H9 (cell line): Measurements from ENCODE around the gene FLCN. TPM values are rescaled to one million over a fixed set of nuclear protein-coding genes. Genes with fewer than 3 reads are reported as not detected.

Source experiments
- DNase-seq: peaks from one replicate; pipeline ENCODE4 v3.0.0-alpha.2; 2017
- H2AFZ ChIP-seq: one replicate; pipeline ENCODE4 v1.6.1; 2013; ENCODE audit warnings: mild to moderate bottlenecking, low read length, control low read depth, moderate library complexity
- H2AK5ac ChIP-seq: 2 replicates; pipeline ENCODE4 v1.6.1; 2013; ENCODE audit warnings: low read length, control low read depth, mixed read lengths; ENCODE audit not compliant: insufficient read length
- H2BK120ac ChIP-seq: one replicate; pipeline ENCODE4 v1.6.1; 2013; ENCODE audit warnings: low read depth, mild to moderate bottlenecking, low read length, control low read depth, inconsistent platforms; ENCODE audit not compliant: poor library complexity, severe bottlenecking
- H2BK12ac ChIP-seq: 2 replicates; pipeline ENCODE4 v1.6.1; 2013; ENCODE audit warnings: low read length, control low read depth, mixed read lengths, low read depth; ENCODE audit not compliant: insufficient read length
- H2BK15ac ChIP-seq: 2 replicates; pipeline ENCODE4 v1.6.1; 2013; ENCODE audit warnings: low read depth, low read length, control low read depth
- H2BK20ac ChIP-seq: one replicate; pipeline ENCODE4 v1.6.1; 2013; ENCODE audit warnings: low read depth, mild to moderate bottlenecking, low read length, control low read depth, inconsistent platforms; ENCODE audit not compliant: poor library complexity, severe bottlenecking
- H2BK5ac ChIP-seq: 2 replicates; pipeline ENCODE4 v1.6.1; 2013; ENCODE audit warnings: low read length, control low read depth, mixed read lengths; ENCODE audit not compliant: insufficient read length
- H3K14ac ChIP-seq: 2 replicates; pipeline ENCODE4 v1.6.1; 2013; ENCODE audit warnings: low read length, control low read depth; ENCODE audit not compliant: insufficient read depth
- H3K18ac ChIP-seq: 2 replicates; pipeline ENCODE4 v1.6.1; 2013; ENCODE audit warnings: low read depth, mild to moderate bottlenecking, mixed read lengths, low read length, control low read depth; ENCODE audit not compliant: insufficient read length
- H3K23ac ChIP-seq: 2 replicates; pipeline ENCODE4 v1.6.1; 2013; ENCODE audit warnings: low read length, control low read depth, mixed read lengths, low read depth; ENCODE audit not compliant: insufficient read length
- H3K23me2 ChIP-seq: 2 replicates; pipeline ENCODE4 v1.6.1; 2013; ENCODE audit warnings: low read depth, mild to moderate bottlenecking, mixed read lengths, low read length, control low read depth; ENCODE audit not compliant: insufficient read length, poor library complexity, severe bottlenecking
- H3K27ac ChIP-seq: 2 replicates; pipeline ENCODE4 v1.5.1; 2013; ENCODE audit warnings: low read length, control low read depth, mixed read lengths, low read depth; ENCODE audit not compliant: insufficient read length
- H3K27me3 ChIP-seq: 2 replicates; pipeline ENCODE4 v1.6.1; 2013; ENCODE audit warnings: low read length, control low read depth, inconsistent platforms; ENCODE audit not compliant: insufficient read depth
- H3K4ac ChIP-seq: 2 replicates; pipeline ENCODE4 v1.6.1; 2013; ENCODE audit warnings: low read depth, mild to moderate bottlenecking, control low read depth, inconsistent platforms, low read length, moderate library complexity
- H3K4me1 ChIP-seq: 2 replicates; pipeline ENCODE4 v1.6.1; 2013; ENCODE audit warnings: low read length, control low read depth, inconsistent platforms; ENCODE audit not compliant: insufficient read depth
- H3K4me2 ChIP-seq: 2 replicates; pipeline ENCODE4 v1.6.1; 2013; ENCODE audit warnings: low read length, control low read depth, mixed read lengths; ENCODE audit not compliant: insufficient read length, insufficient read depth
- H3K56ac ChIP-seq: 2 replicates; pipeline ENCODE4 v1.6.1; 2013; ENCODE audit warnings: low read depth, mild to moderate bottlenecking, mixed read lengths, low read length, control low read depth; ENCODE audit not compliant: insufficient read length
- H3K79me1 ChIP-seq: 2 replicates; pipeline ENCODE4 v1.6.1; 2013; ENCODE audit warnings: low read depth, mild to moderate bottlenecking, moderate library complexity, low read length, control low read depth, inconsistent platforms; ENCODE audit not compliant: insufficient read depth, poor library complexity, severe bottlenecking
- H3K79me2 ChIP-seq: 2 replicates; pipeline ENCODE4 v1.6.1; 2013; ENCODE audit warnings: low read length, control low read depth, inconsistent platforms; ENCODE audit not compliant: insufficient read depth
- H3K9ac ChIP-seq: 2 replicates; pipeline ENCODE4 v1.6.1; 2013; ENCODE audit warnings: low read length, control low read depth, mixed read lengths; ENCODE audit not compliant: insufficient read length; ENCODE audit errors: extremely low read depth
- H3K9me3 ChIP-seq: one replicate; pipeline ENCODE4 v1.6.1; 2013; ENCODE audit warnings: low read depth, low read length, inconsistent platforms; ENCODE audit not compliant: control insufficient read depth
- H3T11ph ChIP-seq: one replicate; pipeline ENCODE4 v1.6.1; 2013; ENCODE audit warnings: mild to moderate bottlenecking, low read length, control low read depth, inconsistent platforms
- H4K20me1 ChIP-seq: one replicate; pipeline ENCODE4 v1.6.1; 2013; ENCODE audit not compliant: control insufficient read depth, insufficient read length, insufficient read depth
- H4K5ac ChIP-seq: 2 replicates; pipeline ENCODE4 v1.6.1; 2013; ENCODE audit warnings: low read depth, mild to moderate bottlenecking, mixed read lengths, low read length, control low read depth; ENCODE audit not compliant: insufficient read length
- H4K8ac ChIP-seq: replicated peaks from 2 replicates; pipeline ENCODE4 v1.6.1; 2013; ENCODE audit warnings: low read length, control low read depth, mixed read lengths, low read depth; ENCODE audit not compliant: insufficient read length
- H4K91ac ChIP-seq: 2 replicates; pipeline ENCODE4 v1.6.1; 2013; ENCODE audit warnings: low read depth, mild to moderate bottlenecking, moderate library complexity, mixed read lengths, low read length, control low read depth; ENCODE audit not compliant: insufficient read length
- H3K27ac Mint-ChIP-seq, 3 experiments: 2 replicates in 2 of 3; 3 replicates in 1 of 3; pipeline ENCODE4 v1.8.0; 2020 to 2021; ENCODE audit warnings: mixed read lengths in 3 of 3, mild to moderate bottlenecking in 1 of 3, moderate library complexity in 1 of 3
- H3K27me3 Mint-ChIP-seq: 2 replicates; pipeline ENCODE4 v1.8.0; 2021; ENCODE audit warnings: low read depth, mild to moderate bottlenecking, moderate library complexity, mixed read lengths
- H3K36me3 Mint-ChIP-seq, 3 experiments: 2 replicates in 2 of 3; 3 replicates in 1 of 3; pipeline ENCODE4 v1.8.0; 2020 to 2021; ENCODE audit warnings: low read depth in 3 of 3, mixed read lengths in 3 of 3; ENCODE audit not compliant: insufficient read depth in 1 of 3
- H3K4me1 Mint-ChIP-seq, 2 experiments: 2 replicates each; pipeline ENCODE4 v1.8.0; 2020; ENCODE audit warnings: mixed read lengths in 2 of 2
- H3K4me3 Mint-ChIP-seq, 2 experiments: 2 replicates in 1 of 2; 3 replicates in 1 of 2; pipeline ENCODE4 v1.8.0; 2020 to 2021; ENCODE audit warnings: mild to moderate bottlenecking in 2 of 2, mixed read lengths in 2 of 2, moderate library complexity in 1 of 2
- H3K9me3 Mint-ChIP-seq, 2 experiments: 2 replicates in 1 of 2; 3 replicates in 1 of 2; pipeline ENCODE4 v1.8.0; 2020; ENCODE audit warnings: mild to moderate bottlenecking in 2 of 2, mixed read lengths in 2 of 2, moderate library complexity in 1 of 2
- WGBS: extraction: QIAGEN DNeasy Blood & Tissue Kit; methylation state at CpG from one replicate; pipeline ENCODE4 v1.1.7; 2013; ENCODE audit warnings: missing lambda C conversion rate, low lambda C conversion rate, mixed read lengths; ENCODE audit not compliant: insufficient read length; ENCODE audit errors: extremely low coverage; 5-methylcytosine and 5-hydroxymethylcytosine counted together
- total RNA-seq: library from RNA; stranded (reverse); gene quantifications from 2 replicates; pipeline ENCODE4 v1.2.1, GENCODE V29; 2021
- TF ChIP-seq, protein P1 (sequence below): fragments of 200-600 bp; sonication (generic); conservative IDR thresholded peaks from 3 replicates; pipeline ENCODE4 v1.8.0; 2021; ENCODE audit warnings: antibody characterized with exemption, mild to moderate bottlenecking

Gene FLCN
- total RNA-seq, 1 experiment from 2014 or later: 33.3 TPM

GRCh38 chr17:17204635-17205231 lies 32.2 kb downstream of the FLCN start:
- no peak for DNase-seq
- H3K79me2 ChIP-seq: no peaks in the 10 kb centered on the region
- no peak overlapping the region for H3K4me2 ChIP-seq
- no peaks in the 10 kb centered on the region for H3K9me3 ChIP-seq
- H3K9me3 Mint-ChIP-seq: no peaks in the 10 kb centered on the region
- no peak overlapping the region for H4K8ac ChIP-seq
- no peak overlapping the region for H4K91ac ChIP-seq
- H2AK5ac ChIP-seq: no peak overlapping the region
- H4K5ac ChIP-seq: no peak overlapping the region
- H2BK120ac ChIP-seq: no peak overlapping the region
- H2BK12ac ChIP-seq: no peak overlapping the region
- TF ChIP-seq, protein P1, sequence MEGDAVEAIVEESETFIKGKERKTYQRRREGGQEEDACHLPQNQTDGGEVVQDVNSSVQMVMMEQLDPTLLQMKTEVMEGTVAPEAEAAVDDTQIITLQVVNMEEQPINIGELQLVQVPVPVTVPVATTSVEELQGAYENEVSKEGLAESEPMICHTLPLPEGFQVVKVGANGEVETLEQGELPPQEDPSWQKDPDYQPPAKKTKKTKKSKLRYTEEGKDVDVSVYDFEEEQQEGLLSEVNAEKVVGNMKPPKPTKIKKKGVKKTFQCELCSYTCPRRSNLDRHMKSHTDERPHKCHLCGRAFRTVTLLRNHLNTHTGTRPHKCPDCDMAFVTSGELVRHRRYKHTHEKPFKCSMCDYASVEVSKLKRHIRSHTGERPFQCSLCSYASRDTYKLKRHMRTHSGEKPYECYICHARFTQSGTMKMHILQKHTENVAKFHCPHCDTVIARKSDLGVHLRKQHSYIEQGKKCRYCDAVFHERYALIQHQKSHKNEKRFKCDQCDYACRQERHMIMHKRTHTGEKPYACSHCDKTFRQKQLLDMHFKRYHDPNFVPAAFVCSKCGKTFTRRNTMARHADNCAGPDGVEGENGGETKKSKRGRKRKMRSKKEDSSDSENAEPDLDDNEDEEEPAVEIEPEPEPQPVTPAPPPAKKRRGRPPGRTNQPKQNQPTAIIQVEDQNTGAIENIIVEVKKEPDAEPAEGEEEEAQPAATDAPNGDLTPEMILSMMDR: no peak
- H2AFZ ChIP-seq: no peak overlapping the region
- no peak overlapping the region for H3K14ac ChIP-seq
- no peaks in the 10 kb centered on the region for H3K79me1 ChIP-seq
- no peaks in the 10 kb centered on the region for H3K27me3 ChIP-seq
- H3K56ac ChIP-seq: no peak overlapping the region
- no peak overlapping the region for H3K9ac ChIP-seq
- H3K23ac ChIP-seq: no peak overlapping the region
- no peak overlapping the region for H3K4ac ChIP-seq
- no peaks in the 10 kb centered on the region for H3K36me3 Mint-ChIP-seq
- H2BK5ac ChIP-seq: no peak overlapping the region
- no peaks in the 10 kb centered on the region for H4K20me1 ChIP-seq
- peaks cover 3% of the 10 kb centered on the region for H3K23me2 ChIP-seq
- no peak overlapping the region for H2BK20ac ChIP-seq
- no peak overlapping the region for H2BK15ac ChIP-seq
- H3K27ac Mint-ChIP-seq: no peak overlapping the region; a peak in 1 of 7 replicates
- H3K18ac ChIP-seq: no peak overlapping the region
- no CpG with 5 or more reads among the region's 14 CpGs for WGBS
- H3K4me3 Mint-ChIP-seq: no peak overlapping the region; a peak in 1 of 5 replicates
- H3K4me1 ChIP-seq: no peaks in the 10 kb centered on the region
- no peak overlapping the region for H3T11ph ChIP-seq
- peaks cover 1% of the 10 kb centered on the region; the same call in 1 of the 2 replicates for H3K27me3 Mint-ChIP-seq
- H3K4me1 Mint-ChIP-seq: no peaks in the 10 kb centered on the region
- H3K27ac ChIP-seq: no peak overlapping the region
